Adrenal gland (tissue), 5 donors: Measurements from ENCODE around the gene CEP89.
"Not testable (repeated sequence)": the region's sequence is repeated elsewhere in the genome, so short reads cannot be mapped to it uniquely, and the experiment has no call there.

Experiments
- CTCF ChIP-seq, 6 experiments: fragments of 450-650 bp in 4 of 6; fragments of 200-600 bp in 2 of 6; sonication (generic) in 1 of 6; IDR thresholded peaks; 1 replicate in 5 of 6; 2 replicates in 1 of 6; pipeline versions ENCODE4 v1.5.1 to v1.8.0; 2016 to 2021; ENCODE audit warnings: antibody characterized with exemption in 6 of 6, mild to moderate bottlenecking in 2 of 6, moderate library complexity in 1 of 6
- POLR2A ChIP-seq, 2 donors: fragments of 450-650 bp; IDR thresholded peaks; one replicate each; pipeline ENCODE4 v1.6.1; 2017; ENCODE audit warnings: antibody characterized with exemption in 2 of 2, mild to moderate bottlenecking in 2 of 2, moderate library complexity in 1 of 2
- donor health status: DM: no; HTN: no; CAD: no.

- TF ChIP-seq POLR2A, CTCF (IDR thresholded peaks at IDR 0.05): not testable (repeated sequence)
Observed at GRCh38 chr19:32832825-32833224, 138.9 kb downstream of the CEP89 start.
